ENCODE data around the gene COL9A1. TPM values are rescaled to one million over a fixed set of nuclear protein-coding genes. Genes with fewer than 3 reads are reported as not detected.

The COL9A1 gene
- total and polyA plus RNA-seq, 2 of the 8 experiments (the other 6 are each of a cell fraction or from before 2014, with no cell fraction given): 7.9 to 18.1 TPM

DNA sequence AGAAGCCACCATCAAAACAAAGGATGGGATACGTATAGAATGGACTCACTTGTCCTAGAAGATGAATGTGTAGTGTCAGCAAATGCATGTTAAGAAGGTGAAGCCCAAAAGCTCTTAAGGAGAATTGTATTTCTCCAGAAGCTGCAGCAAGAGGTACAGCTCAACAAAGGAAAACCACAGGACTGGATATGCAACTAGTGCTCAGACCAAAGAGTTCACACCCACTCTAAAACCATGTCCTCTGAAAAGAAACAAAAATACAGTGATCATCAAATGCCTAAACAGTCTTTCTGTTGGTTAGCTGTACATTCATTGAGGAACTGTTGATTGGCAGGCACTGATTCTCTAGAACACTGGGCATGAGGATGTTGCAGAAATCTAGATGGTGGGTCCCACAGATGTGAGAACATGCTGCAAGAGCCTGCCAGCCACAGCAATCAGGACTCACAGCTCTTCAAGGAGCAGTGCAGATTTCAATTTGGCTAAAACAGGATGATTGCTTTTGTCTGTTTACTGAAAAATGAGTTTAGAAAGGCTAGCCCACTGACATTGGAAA, 94.6 kb downstream of the COL9A1 start:
- Histone ChIP-seq H3K23ac (ENCODE audit: insufficient read length) (no peak overlapping the region), H3K9ac (replicated peaks in 1 of 4; ENCODE audit: extremely low read depth in 1 of 4, low read depth in 3 of 4, low read length in 3 of 4) (no peak overlapping the region), H4K91ac (replicated peaks; ENCODE audit: insufficient read length, low read length) (no peak overlapping the region), H4K20me1 (replicated peaks in 1 of 2; ENCODE audit: control insufficient read depth in 1 of 2, insufficient read depth in 2 of 2, low read length in 2 of 2) (no peaks in the 10 kb centered on the region), H2BK5ac (ENCODE audit: low read depth, low read length) (no peak overlapping the region), H3K79me2 (ENCODE audit: control insufficient read depth in 1 of 2, insufficient read depth in 2 of 2, low read length in 2 of 2) (no peaks in the 10 kb centered on the region), H3K9me3 (ENCODE audit: insufficient read depth in 2 of 2, low read depth in 1 of 2, low read length in 1 of 2) (no peaks in the 10 kb centered on the region), H3K23me2 (ENCODE audit: low read depth, low read length) (no peaks in the 10 kb centered on the region), H3K79me1 (ENCODE audit: low read depth, low read length) (no peaks in the 10 kb centered on the region), H3K4me3 (ENCODE audit: extremely low read depth in 1 of 4, insufficient read depth in 2 of 4, low read depth in 3 of 4, low read length in 4 of 4) (no peak overlapping the region), H2BK12ac (ENCODE audit: low read depth, low read length) (no peak overlapping the region), H3K36me3 (ENCODE audit: control insufficient read depth in 2 of 4, insufficient read depth in 4 of 4, low read length in 3 of 4) (no peaks in the 10 kb centered on the region), H3K14ac (ENCODE audit: insufficient read length) (no peak overlapping the region), H3K4me1 (replicated peaks in 1 of 4; ENCODE audit: control insufficient read depth in 3 of 4, insufficient read depth in 4 of 4, low read length in 3 of 4) (no peaks in the 10 kb centered on the region), H4K8ac (ENCODE audit: extremely low read depth, insufficient read depth, low read length) (no peak overlapping the region), H2BK120ac (replicated peaks; ENCODE audit: low read depth, low read length) (no peak overlapping the region), H3K27me3 (replicated peaks in 1 of 4; ENCODE audit: control insufficient read depth in 3 of 4, extremely low read depth in 1 of 4, insufficient read depth in 3 of 4, low read length in 3 of 4) (no peaks in the 10 kb centered on the region), H3K4ac (replicated peaks; ENCODE audit: insufficient read length, low read depth, low read length) (no peak overlapping the region), H3K27ac (ENCODE audit: low read depth, low read length) (no peak overlapping the region), H3K56ac (replicated peaks; ENCODE audit: insufficient read length, low read depth, low read length) (no peak overlapping the region), H4K5ac (ENCODE audit: insufficient read length, low read depth, low read length) (no peak overlapping the region), H2AFZ (ENCODE audit: low read length) (no peak overlapping the region), H3K18ac (ENCODE audit: extremely low read depth, low read length) (no peak overlapping the region), H2BK15ac (ENCODE audit: low read length) (no peak overlapping the region), H2BK20ac (ENCODE audit: low read length) (no peak overlapping the region), H3K4me2 (ENCODE audit: insufficient read depth in 1 of 2, low read depth in 2 of 2, low read length in 2 of 2) (no peak overlapping the region), H2AK5ac (ENCODE audit: low read depth, low read length) (no peak overlapping the region)
- TF ChIP-seq SIN3A (conservative IDR thresholded peaks at IDR 0.05 in 1 of 2, IDR thresholded peaks at IDR 0.05 in 1 of 2; ENCODE audit: low read depth in 1 of 2, low read length in 2 of 2) (no peak), SAP30 (IDR thresholded peaks at IDR 0.05; ENCODE audit: insufficient read depth, insufficient replicate concordance, low read length) (no peak)
- POLR2A ChIA-PET (ENCODE audit: partially characterized antibody): no interaction called here
- CTCF ChIA-PET (ENCODE audit: partially characterized antibody): interaction anchor here (0.5 to 2.5 kb wide), 6 partner anchors 12 to 366 kb away, joined by 3 to 15 read pairs (median 3); no protein-coding TSS in a partner anchor
- FAIRE-seq (no peak), DNase-seq (ENCODE audit: low read depth in 1 of 2, low spot score in 2 of 2) (no peak)
- 91% methylated on average over 1 of the region's 1 CpG; no CpG with 5 or more reads in 1 of the 2 experiments for WGBS, 2 experiments (ENCODE audit: extremely low coverage in 1 of 2, insufficient coverage in 1 of 2, insufficient read length in 1 of 2, insufficient replicate concordance in 2 of 2, low coverage in 1 of 2, low lambda C conversion rate in 2 of 2, missing lambda C conversion rate in 1 of 2)
